Effector memory CD8-positive, alpha-beta T cell (primary cell): ENCODE data around the gene WNT9A.

Experiments
- ATAC-seq: fragments of 150-1000 bp; cut with Tn5 transposase; replicated peaks from 2 replicates; pipeline ENCODE4 v1.10.0; 2021; ENCODE audit warnings: mild to moderate bottlenecking, moderate library complexity
- DNase-seq, 3 experiments: peaks; one replicate each; pipeline ENCODE4 v3.0.0; 2021
- H3K27ac Mint-ChIP-seq, 2 donors: one replicate each; pipeline ENCODE4 v1.8.0; 2022; ENCODE audit warnings: mild to moderate bottlenecking in 2 of 2, mixed read lengths in 2 of 2, moderate library complexity in 2 of 2
- H3K27me3 Mint-ChIP-seq, 2 donors: one replicate each; pipeline ENCODE4 v1.8.0; 2022; ENCODE audit warnings: mixed read lengths in 2 of 2
- H3K36me3 Mint-ChIP-seq: one replicate; pipeline ENCODE4 v1.8.0; 2022; ENCODE audit warnings: mild to moderate bottlenecking, moderate library complexity, mixed read lengths; ENCODE audit not compliant: insufficient read depth
- H3K4me1 Mint-ChIP-seq, 2 donors: one replicate each; pipeline ENCODE4 v1.8.0; 2022; ENCODE audit warnings: low read depth in 2 of 2, mixed read lengths in 2 of 2
- H3K4me3 Mint-ChIP-seq, 2 donors: one replicate each; pipeline ENCODE4 v1.8.0; 2022; ENCODE audit warnings: mild to moderate bottlenecking in 2 of 2, mixed read lengths in 2 of 2, moderate library complexity in 2 of 2
- H3K9me3 Mint-ChIP-seq, 2 donors: one replicate each; pipeline ENCODE4 v1.8.0; 2022; ENCODE audit warnings: mixed read lengths in 2 of 2

Gene WNT9A

DNA sequence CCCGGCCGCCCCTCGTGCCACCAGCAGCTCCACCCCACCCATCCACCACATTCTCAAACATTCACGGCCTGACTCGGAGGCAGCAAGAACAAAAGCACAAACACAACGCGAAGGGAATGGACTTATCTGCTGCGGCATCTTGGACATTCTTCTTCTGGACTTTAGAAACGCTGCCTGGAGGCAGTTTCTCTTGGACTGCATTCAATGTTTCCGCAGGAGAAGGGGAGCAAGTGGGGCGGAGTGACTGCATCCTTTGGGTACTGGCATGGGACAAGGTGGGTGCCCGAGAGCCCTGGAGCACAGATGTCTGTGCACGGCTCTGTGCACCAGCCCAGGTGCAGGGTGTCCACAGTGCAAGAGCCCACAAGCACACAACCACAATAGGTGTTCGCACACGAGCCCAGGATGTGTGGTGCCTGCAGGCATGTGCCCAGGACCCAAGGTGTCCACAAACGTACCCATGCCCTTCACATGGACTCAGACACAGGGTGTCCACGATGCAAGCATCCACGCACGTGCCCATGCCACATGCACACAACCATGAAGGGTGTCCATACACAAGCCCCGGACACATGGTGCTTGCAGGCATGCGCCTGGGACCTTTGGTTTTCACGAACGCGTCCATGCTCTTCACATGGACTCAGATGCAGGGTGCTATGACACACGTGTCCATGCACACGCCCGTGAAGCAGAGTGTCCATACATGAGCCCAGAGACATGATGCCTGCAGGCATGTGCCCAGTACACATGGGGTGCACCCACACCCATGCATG lies 53.6 kb downstream of the WNT9A start:
- no peak overlapping the region for H3K4me3 Mint-ChIP-seq
- ATAC-seq = no peak
- no peaks in the 10 kb centered on the region for H3K36me3 Mint-ChIP-seq
- no peak overlapping the region for H3K27ac Mint-ChIP-seq
- H3K9me3 Mint-ChIP-seq = no peaks in the 10 kb centered on the region
- peaks cover 10 to 23% of the 10 kb centered on the region in 2 donors for H3K4me1 Mint-ChIP-seq
- DNase-seq = no peak
- no peaks in the 10 kb centered on the region for H3K27me3 Mint-ChIP-seq

DNA sequence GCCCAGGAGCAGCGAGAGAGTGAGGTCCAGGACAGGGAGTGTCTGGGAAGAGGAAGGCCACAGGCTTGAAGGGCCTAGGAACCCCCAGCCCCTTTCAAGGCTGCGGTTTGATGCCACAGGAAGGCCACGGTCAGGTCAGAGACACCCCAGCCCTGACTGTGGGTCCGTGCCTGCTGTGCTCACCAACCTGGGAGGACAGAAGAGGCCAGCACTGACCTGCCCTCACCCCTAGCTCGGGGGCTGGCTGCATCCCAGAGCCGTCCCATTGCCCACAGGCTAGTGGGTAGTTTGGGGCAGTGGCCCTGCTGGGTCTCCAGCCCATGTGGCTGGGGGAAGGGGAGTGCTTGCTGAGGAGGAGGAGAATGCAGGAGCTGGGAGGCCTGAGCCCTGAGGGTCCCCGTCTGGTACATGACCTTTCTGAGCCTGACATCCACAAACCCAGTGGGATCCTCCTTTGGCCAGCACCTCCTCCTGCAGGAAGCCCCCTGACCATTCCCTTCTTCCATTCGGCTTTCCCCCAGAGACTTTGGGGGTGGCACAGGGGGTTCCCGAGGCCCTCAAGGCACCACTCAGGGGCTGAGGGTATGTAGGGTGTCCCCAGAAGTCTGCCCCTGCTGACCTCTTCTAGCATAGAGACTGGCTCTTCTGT lies 54.3 kb downstream of the WNT9A start:
- Mint-ChIP-seq H3K9me3 (no peaks in the 10 kb centered on the region), H3K36me3 (no peaks in the 10 kb centered on the region), H3K27me3 (no peaks in the 10 kb centered on the region), H3K27ac (peak overlapping the region in 1 of 2 donors; percentile 29), H3K4me1 (peaks cover 8 to 20% of the 10 kb centered on the region in 2 donors), H3K4me3 (no peak overlapping the region)
- no peak for DNase-seq
- no peak for ATAC-seq

DNA sequence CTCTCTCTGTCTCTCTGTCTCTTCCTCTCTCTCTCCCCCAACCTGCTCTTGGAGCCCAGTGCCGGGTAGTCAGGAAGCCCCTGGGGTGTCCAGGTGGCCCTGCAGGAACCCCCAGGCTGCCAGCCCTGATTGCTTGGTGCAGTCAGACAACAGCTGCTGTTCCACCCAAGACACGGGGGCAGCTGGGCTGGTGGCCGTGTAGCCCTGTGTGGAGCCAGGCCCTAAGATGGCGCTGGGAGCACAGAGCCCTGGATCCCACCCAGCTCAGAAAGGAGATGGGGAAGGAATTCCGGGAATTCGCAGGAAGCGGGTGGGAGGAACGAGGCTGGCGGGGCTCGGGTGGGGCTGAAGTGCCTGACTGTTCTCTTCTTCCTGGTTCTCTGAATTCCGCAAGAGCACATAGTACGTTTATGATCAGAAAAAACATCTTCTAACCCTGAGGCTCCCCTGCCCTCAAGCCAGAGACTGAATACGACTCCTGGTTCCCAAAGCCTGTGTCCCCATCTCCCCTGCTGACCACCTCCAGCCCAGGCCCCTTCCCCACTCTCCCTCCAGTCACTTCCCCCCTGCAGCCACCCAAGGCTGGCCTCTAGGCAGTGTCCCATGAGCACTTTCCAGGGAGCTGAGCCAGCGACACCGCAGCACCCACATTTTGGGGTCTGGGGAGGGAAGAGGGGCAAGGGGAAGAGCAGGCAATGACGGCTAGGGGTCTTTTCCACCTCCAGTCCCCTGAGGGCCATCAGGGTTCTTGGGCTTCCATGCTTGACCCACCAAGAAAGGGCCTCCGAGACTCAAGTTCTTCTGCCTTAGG lies 55.0 kb downstream of the WNT9A start:
- H3K9me3 Mint-ChIP-seq = no peaks in the 10 kb centered on the region

GRCh38 chr1:227891955-227892488 lies 55.7 kb downstream of the WNT9A start:
- no peaks in the 10 kb centered on the region for H3K9me3 Mint-ChIP-seq
- peaks cover 7 to 14% of the 10 kb centered on the region in 2 donors for H3K4me1 Mint-ChIP-seq
- no peaks in the 10 kb centered on the region for H3K27me3 Mint-ChIP-seq
- H3K4me3 Mint-ChIP-seq = no peak overlapping the region
- no peak for ATAC-seq
- no peak for DNase-seq
- H3K36me3 Mint-ChIP-seq = no peaks in the 10 kb centered on the region
- H3K27ac Mint-ChIP-seq = no peak overlapping the region

More for the DNA sequence above, 55.0 kb downstream of the WNT9A start:
- no peak for ATAC-seq
- H3K27me3 Mint-ChIP-seq = no peaks in the 10 kb centered on the region
- peaks cover 7 to 16% of the 10 kb centered on the region in 2 donors for H3K4me1 Mint-ChIP-seq
- H3K27ac Mint-ChIP-seq = peak overlapping the region in 1 of 2 donors; percentile 29
- no peak overlapping the region for H3K4me3 Mint-ChIP-seq
- H3K36me3 Mint-ChIP-seq = no peaks in the 10 kb centered on the region
- peak in 1 of 3 experiments; percentile 0 for DNase-seq

- H3K4me1 Mint-ChIP-seq = peaks cover 7 to 15% of the 10 kb centered on the region in 2 donors
- no peaks in the 10 kb centered on the region for H3K27me3 Mint-ChIP-seq
- H3K9me3 Mint-ChIP-seq = no peaks in the 10 kb centered on the region
- H3K36me3 Mint-ChIP-seq = no peaks in the 10 kb centered on the region
- H3K27ac Mint-ChIP-seq = peak overlapping the region in 1 of 2 donors; percentile 85
- H3K4me3 Mint-ChIP-seq = no peak overlapping the region
- ATAC-seq (no peak), DNase-seq (peak in 1 of 3 experiments; percentile 0)
Measured at GRCh38 chr1:227891223-227891954, 56.3 kb downstream of the WNT9A start.

DNA sequence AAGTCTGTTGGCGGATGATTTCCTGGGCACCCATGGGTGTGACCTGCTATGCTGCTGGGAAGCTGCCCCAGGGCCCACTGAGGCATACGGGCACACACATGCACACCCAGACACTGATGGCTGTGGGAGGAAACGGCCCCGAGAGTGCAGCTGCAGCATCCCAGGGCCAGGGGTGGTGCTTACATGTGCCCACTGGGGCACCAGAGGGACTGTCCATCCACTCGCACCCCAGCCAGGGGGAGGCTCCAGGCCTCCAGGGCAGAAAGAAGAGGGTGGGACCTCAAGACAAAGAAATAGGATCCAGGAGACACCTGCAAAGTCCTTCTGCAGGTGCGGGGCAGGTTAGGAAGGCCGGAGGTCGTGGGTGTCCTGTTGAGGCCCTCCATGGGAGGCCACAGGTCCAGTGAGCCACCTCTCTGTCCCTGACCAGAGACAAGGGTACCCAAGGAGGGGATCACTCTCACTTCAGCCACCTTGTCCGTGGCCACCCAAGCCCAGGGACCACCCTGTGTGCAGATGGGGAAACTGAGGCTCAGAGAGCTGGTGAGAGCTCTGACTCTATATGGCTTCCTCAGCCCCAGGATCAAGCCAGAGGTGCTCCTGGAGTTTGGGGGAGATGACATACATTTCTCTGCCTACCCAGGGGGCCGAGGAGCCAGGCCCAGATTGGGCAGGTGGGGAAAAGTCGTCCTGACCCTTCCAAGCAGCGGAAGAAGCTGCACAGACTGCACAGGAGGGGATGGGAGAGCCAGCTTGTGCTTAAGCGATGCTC lies 57.1 kb downstream of the WNT9A start:
- no peaks in the 10 kb centered on the region for H3K27me3 Mint-ChIP-seq
- no peaks in the 10 kb centered on the region for H3K9me3 Mint-ChIP-seq
- H3K4me1 Mint-ChIP-seq = peaks cover 10 to 18% of the 10 kb centered on the region in 2 donors
- ATAC-seq (no peak), DNase-seq (no peak)
- no peaks in the 10 kb centered on the region for H3K36me3 Mint-ChIP-seq
- no peak overlapping the region for H3K4me3 Mint-ChIP-seq
- peak overlapping the region in 1 of 2 donors; percentile 85 for H3K27ac Mint-ChIP-seq

DNA sequence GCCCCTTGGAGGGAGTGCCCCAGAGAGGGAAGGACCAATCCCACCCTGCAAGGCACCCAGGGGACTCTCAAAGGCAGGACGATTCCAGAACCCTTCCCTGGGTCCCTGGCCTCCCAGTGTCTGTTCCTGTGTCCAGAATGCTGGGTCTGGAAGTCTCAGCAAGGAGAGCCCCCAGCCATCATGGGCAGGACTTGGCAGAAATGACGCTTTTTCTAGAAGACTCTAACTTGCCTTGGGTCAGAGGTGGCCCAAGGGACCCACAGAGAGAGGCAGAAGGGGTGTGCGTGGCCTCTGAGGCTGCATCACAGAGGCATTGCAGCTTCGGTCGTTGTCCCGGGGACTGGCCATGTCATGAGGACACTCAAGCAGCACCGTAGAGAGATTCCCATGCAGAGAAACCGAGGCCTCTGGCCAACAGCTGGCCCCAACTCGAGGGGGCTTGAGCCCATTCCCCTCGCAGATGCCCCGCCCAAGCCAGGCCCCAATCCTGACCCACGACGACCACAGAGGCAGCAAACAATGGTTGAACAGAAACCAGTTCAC lies 57.8 kb downstream of the WNT9A start:
- Mint-ChIP-seq H3K9me3 (no peaks in the 10 kb centered on the region), H3K36me3 (no peaks in the 10 kb centered on the region), H3K27ac (peak overlapping the region in 1 of 2 donors; percentile 85), H3K27me3 (no peaks in the 10 kb centered on the region), H3K4me3 (no peak overlapping the region), H3K4me1 (peaks cover 17 to 23% of the 10 kb centered on the region in 2 donors)
- DNase-seq (no peak), ATAC-seq (no peak)

GRCh38 chr1:227889047-227889862 lies 58.5 kb downstream of the WNT9A start:
- no peak overlapping the region for H3K4me3 Mint-ChIP-seq
- H3K9me3 Mint-ChIP-seq = no peaks in the 10 kb centered on the region
- H3K27ac Mint-ChIP-seq = peak overlapping the region; percentile 41 to 85
- ATAC-seq (no peak), DNase-seq (no peak)
- no peaks in the 10 kb centered on the region for H3K36me3 Mint-ChIP-seq
- no peaks in the 10 kb centered on the region for H3K27me3 Mint-ChIP-seq
- peaks cover 21 to 24% of the 10 kb centered on the region in 2 donors for H3K4me1 Mint-ChIP-seq

DNA sequence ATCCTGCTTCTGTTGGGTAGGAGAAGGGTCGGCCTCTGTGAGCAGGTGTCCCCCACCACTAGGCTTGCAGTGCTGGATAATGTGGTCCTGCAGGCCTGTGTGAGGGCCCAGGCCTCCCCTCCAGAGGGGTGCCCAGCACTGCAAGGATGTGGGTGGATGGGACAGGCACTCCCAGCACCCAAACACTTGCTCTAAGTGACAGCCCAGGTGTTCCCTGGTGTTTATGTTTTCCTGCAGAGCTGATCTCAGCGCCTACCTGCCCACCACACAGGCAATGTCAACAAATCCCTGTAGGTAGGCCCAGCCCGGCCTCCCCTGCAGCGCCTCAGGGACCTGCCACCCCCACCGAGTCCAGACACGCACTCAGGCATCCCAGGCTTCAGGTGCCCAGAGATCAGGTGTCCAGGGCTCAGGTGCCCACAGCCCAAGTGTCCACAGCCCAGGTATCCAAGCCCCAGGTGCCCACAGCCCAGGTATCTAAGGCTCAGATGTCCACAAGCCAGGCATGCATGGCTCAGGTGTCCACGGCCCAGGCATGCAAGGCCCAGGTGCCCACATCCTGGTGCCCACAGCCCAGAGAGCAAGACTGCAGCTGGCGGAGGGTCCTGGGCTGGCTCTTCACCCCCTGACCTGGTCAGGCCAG lies 59.2 kb downstream of the WNT9A start:
- Mint-ChIP-seq H3K4me3 (peak overlapping the region in 1 of 2 donors; percentile 73), H3K27ac (peak overlapping the region in 1 of 2 donors; percentile 41), H3K9me3 (no peaks in the 10 kb centered on the region), H3K27me3 (no peaks in the 10 kb centered on the region), H3K36me3 (no peaks in the 10 kb centered on the region), H3K4me1 (peaks cover 21 to 24% of the 10 kb centered on the region in 2 donors)
- ATAC-seq (no peak), DNase-seq (peak in 1 of 3 experiments; percentile 0)

DNA sequence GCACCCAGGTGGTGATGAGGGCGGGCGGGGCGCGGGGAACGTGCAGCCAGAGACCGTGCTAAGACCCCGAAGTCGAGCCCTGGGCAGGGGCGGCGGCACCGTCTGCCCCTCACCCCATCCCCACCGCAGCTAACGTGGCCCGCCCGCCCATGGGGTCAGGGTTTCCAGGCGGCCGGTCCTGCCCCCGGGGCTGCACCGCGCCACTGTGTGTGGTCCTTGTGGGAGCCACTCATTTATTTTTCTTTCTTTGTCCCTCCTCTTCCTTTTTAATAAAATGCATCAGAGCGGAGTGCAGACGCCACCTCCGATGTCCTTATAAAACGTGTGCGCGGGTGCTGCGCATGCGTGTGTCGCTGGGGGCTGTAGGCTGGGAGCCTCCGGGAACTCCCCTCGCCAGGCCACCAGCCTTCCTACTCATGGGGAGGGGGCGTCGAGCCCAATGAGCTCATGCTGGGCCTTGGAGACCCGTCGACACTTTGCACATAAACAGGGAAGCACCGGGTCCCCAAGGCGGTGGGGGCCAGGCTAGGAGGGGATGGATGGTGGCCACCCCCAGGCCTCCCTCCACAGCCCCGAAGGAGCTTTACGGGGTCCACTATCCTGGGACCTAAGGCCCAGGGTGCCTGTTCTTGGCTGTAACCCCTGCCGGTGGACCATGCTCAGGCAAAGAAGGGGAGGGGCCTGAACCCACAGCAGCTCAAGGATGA lies 59.9 kb downstream of the WNT9A start:
- peak; percentile 29 for ATAC-seq
- peaks cover 21 to 24% of the 10 kb centered on the region in 2 donors for H3K4me1 Mint-ChIP-seq
- no peaks in the 10 kb centered on the region for H3K36me3 Mint-ChIP-seq
- no peaks in the 10 kb centered on the region for H3K9me3 Mint-ChIP-seq
- peak overlapping the region; percentile 38 to 73 for H3K4me3 Mint-ChIP-seq
- H3K27me3 Mint-ChIP-seq = no peaks in the 10 kb centered on the region
- no peak for DNase-seq
- H3K27ac Mint-ChIP-seq = peak overlapping the region in 1 of 2 donors; percentile 65
